HG03460 (cell line): Measurements from ENCODE around the gene ELFN2.

ENCODE experiments used
- ATAC-seq: cut with Tn5 transposase; IDR thresholded peaks from one replicate; pipeline ENCODE4 v1.9.1; 2021; ENCODE audit not compliant: unreplicated experiment

Gene ELFN2

GRCh38 chr22:37363261-37363992, 63.9 kb downstream of the ELFN2 start:
- no peak for ATAC-seq

- ATAC-seq: no peak
These were observed 64.7 kb downstream of the ELFN2 start for GRCh38 chr22:37362621-37363020.

- no peak for ATAC-seq
These were observed 68.4 kb downstream of the ELFN2 start for GRCh38 chr22:37358917-37359316.

GRCh38 chr22:37358386-37358785, 68.9 kb downstream of the ELFN2 start:
- ATAC-seq: no peak

GRCh38 chr22:37357446-37358075, 69.7 kb downstream of the ELFN2 start:
- no peak for ATAC-seq

GRCh38 chr22:37356922-37357321, 70.4 kb downstream of the ELFN2 start:
- no peak for ATAC-seq

- no peak for ATAC-seq
These were observed 72.1 kb downstream of the ELFN2 start for GRCh38 chr22:37355174-37355573.

- ATAC-seq: no peak
These were observed 72.6 kb downstream of the ELFN2 start for GRCh38 chr22:37354670-37355069.

GRCh38 chr22:37354261-37354660, 73.0 kb downstream of the ELFN2 start:
- ATAC-seq: no peak

GRCh38 chr22:37353839-37354238, 73.4 kb downstream of the ELFN2 start:
- ATAC-seq: no peak

GRCh38 chr22:37352481-37352880, 74.8 kb downstream of the ELFN2 start:
- ATAC-seq: no peak

GRCh38 chr22:37351232-37351631, 76.0 kb downstream of the ELFN2 start:
- ATAC-seq: no peak

- ATAC-seq: no peak
These were observed 78.0 kb downstream of the ELFN2 start for GRCh38 chr22:37349043-37349814.

GRCh38 chr22:37346505-37346895, 80.8 kb downstream of the ELFN2 start:
- ATAC-seq: no peak

- ATAC-seq: no peak
These were observed 81.3 kb downstream of the ELFN2 start for GRCh38 chr22:37345863-37346504.

GRCh38 chr22:37344735-37345449, 82.4 kb downstream of the ELFN2 start:
- no peak for ATAC-seq

GRCh38 chr22:37343863-37344734, 83.2 kb downstream of the ELFN2 start:
- ATAC-seq: no peak

- ATAC-seq: no peak
These were observed 83.9 kb downstream of the ELFN2 start for GRCh38 chr22:37343348-37343747.

- ATAC-seq: no peak
These were observed 85.2 kb downstream of the ELFN2 start for GRCh38 chr22:37342065-37342464.
